HepG2 (cell line): ENCODE data around the gene DSTN. TPM values are rescaled to one million over a fixed set of nuclear protein-coding genes. Genes with fewer than 3 reads are reported as not detected.

Source experiments
- CREM ChIP-seq, 2 experiments: sonication (generic) in 1 of 2; formaldehyde crosslinking in 1 of 2; IDR thresholded peaks; 2 replicates each; pipeline versions ENCODE4 v1.4.0 to v1.6.1; 2016 to 2020; ENCODE audit warnings: antibody characterized with exemption in 1 of 2, mild to moderate bottlenecking in 1 of 2, missing genetic modification reagents in 1 of 2
- GLI4 ChIP-seq: sonication (generic); formaldehyde crosslinking; IDR thresholded peaks from 2 replicates; pipeline ENCODE4 v1.5.1; 2020; ENCODE audit warnings: missing genetic modification reagents, mild to moderate bottlenecking, moderate library complexity, borderline replicate concordance
- MED13 ChIP-seq: sonication (generic); formaldehyde crosslinking; IDR thresholded peaks from 2 replicates; pipeline ENCODE4 v1.5.0; 2020; ENCODE audit warnings: missing genetic modification reagents
- RBM22 ChIP-seq: fragments of 200-400 bp; formaldehyde crosslinking; optimal IDR thresholded peaks from 2 replicates; pipeline ENCODE3; 2017; ENCODE audit warnings: mild to moderate bottlenecking, low read length, moderate library complexity
- TCF7L2 ChIP-seq: IDR thresholded peaks from 2 replicates; pipeline ENCODE4 v1.6.1; 2011; ENCODE audit warnings: mild to moderate bottlenecking, low read depth, low read length, moderate library complexity
- ZNF547 ChIP-seq: sonication (generic); formaldehyde crosslinking; IDR thresholded peaks from 2 replicates; pipeline ENCODE4 v1.5.1; 2020; ENCODE audit warnings: mild to moderate bottlenecking, missing genetic modification reagents
- ZNF558 ChIP-seq: sonication (generic); formaldehyde crosslinking; IDR thresholded peaks from 2 replicates; pipeline ENCODE4 v1.9.0; 2022; ENCODE audit warnings: mild to moderate bottlenecking, missing genetic modification reagents, borderline replicate concordance
- ZNF570 ChIP-seq: sonication (generic); formaldehyde crosslinking; IDR thresholded peaks from 2 replicates; pipeline ENCODE4 v1.4.0; 2020; ENCODE audit warnings: mild to moderate bottlenecking, missing genetic modification reagents, borderline replicate concordance
- ZNF891 ChIP-seq: sonication (generic); formaldehyde crosslinking; IDR thresholded peaks from 2 replicates; pipeline ENCODE4 v1.5.0; 2020; ENCODE audit warnings: mild to moderate bottlenecking, missing genetic modification reagents
- polyA plus RNA-seq, 8 experiments: library from polyadenylated mRNA; depleted of rRNA in 3 of 8; stranded (reverse) in 7 of 8; unstranded in 1 of 8; fragments of >200 nt; fragmentation: Illumina TruSeq in 4 of 8; extraction: Trizol in 4 of 8; gene quantifications; 2 replicates each; pipeline versions ENCODE4 v1.2.1 to v1.2.3, GENCODE V29; 2011 to 2016; ENCODE audit warnings: low read depth in 4 of 8, missing spikeins in 1 of 8, mixed read lengths in 1 of 8; ENCODE audit not compliant: insufficient read depth in 1 of 8
- total RNA-seq, 5 experiments: library from RNA; depleted of rRNA; stranded (reverse); fragments of >200 nt; fragmentation: Illumina TruSeq; extraction: Trizol; gene quantifications; 2 replicates each; pipeline ENCODE4 v1.2.3, GENCODE V29; 2016; ENCODE audit warnings: low read depth in 1 of 5
- TF ChIP-seq, protein P1 (sequence below): sonication (generic); formaldehyde crosslinking; conservative IDR thresholded peaks from 2 replicates; pipeline ENCODE4 v1.4.0; 2020; ENCODE audit warnings: missing genetic modification reagents
- TF ChIP-seq, protein P2 (sequence below): sonication (generic); formaldehyde crosslinking; IDR thresholded peaks from 2 replicates; pipeline ENCODE4 v1.5.1; 2020; ENCODE audit warnings: mild to moderate bottlenecking, moderate library complexity, missing genetic modification reagents
- TF ChIP-seq, protein P3 (sequence below): sonication (generic); formaldehyde crosslinking; IDR thresholded peaks from 2 replicates; pipeline ENCODE4 v1.4.0; 2020; ENCODE audit warnings: missing genetic modification reagents, mild to moderate bottlenecking, borderline replicate concordance
- TF ChIP-seq, protein P4 (sequence below): sonication (generic); formaldehyde crosslinking; IDR thresholded peaks from 2 replicates; pipeline ENCODE4 v1.5.0; 2020; ENCODE audit warnings: mild to moderate bottlenecking, missing genetic modification reagents, moderate library complexity
- TF ChIP-seq, protein P5 (sequence below): sonication (generic); formaldehyde crosslinking; IDR thresholded peaks from 2 replicates; pipeline ENCODE4 v1.5.0; 2020; ENCODE audit warnings: missing genetic modification reagents, mild to moderate bottlenecking, borderline replicate concordance
- TF ChIP-seq, protein P6 (sequence below): sonication (generic); formaldehyde crosslinking; IDR thresholded peaks from 2 replicates; pipeline ENCODE4 v1.4.0; 2020; ENCODE audit warnings: missing genetic modification reagents

The DSTN gene
- total and polyA plus RNA-seq, 2 of the 13 experiments (the other 11 are each of a cell fraction or from before 2014, with no cell fraction given) = 27.6 to 106 TPM

DNA sequence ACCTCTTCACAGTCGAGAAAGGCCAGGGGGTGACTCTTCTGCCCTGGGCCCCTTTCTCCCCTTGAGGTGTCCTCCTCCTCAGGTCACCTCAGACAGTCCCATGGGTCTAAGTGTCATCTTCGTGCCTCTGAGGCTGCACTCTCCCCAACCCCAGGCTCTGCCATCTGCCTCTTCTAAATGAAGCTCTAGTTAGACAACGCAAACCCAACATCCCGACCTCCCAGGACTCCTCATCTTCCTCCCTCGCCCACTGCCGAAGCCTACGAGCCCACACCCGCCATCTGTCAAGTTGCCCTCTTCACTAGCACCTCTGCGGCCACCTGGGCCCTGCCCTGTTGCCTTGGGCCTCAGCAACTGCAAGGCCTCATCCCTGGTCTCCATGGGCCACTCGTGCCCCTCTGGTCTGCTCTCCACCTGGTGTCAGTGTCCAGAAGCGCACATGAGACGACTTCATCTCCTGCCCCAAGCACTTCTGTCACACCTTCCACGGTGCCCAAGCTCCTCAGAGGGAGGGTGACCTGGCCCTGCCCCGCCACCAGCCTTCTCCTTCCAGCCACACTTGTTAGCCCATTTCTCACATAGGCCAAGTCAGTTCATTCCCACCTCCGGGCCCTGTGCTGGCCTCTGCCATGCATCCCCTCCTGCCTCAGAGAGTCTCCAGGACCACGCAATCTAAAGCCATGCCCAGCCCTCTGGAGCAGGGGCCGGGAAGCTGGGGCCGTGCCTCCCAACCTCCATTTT is 58.4 kb downstream of the DSTN start (continued):
- TF ChIP-seq ZNF570 (CRISPR knock-in tag) (no peak), CREM (IDR thresholded peaks at IDR 0.05) (no peak), CREM (CRISPR knock-in tag; IDR thresholded peaks at IDR 0.05) (no peak), GLI4 (CRISPR knock-in tag) (no peak), TCF7L2 (no peak), ZNF558 (CRISPR knock-in tag) (no peak), ZNF547 (CRISPR knock-in tag) (no peak), RBM22 (peak; percentile 97), MED13 (CRISPR knock-in tag) (no peak), ZNF891 (CRISPR knock-in tag) (peak; percentile 7; the same call in 1 of the 2 replicates)
- TF ChIP-seq, protein P1, sequence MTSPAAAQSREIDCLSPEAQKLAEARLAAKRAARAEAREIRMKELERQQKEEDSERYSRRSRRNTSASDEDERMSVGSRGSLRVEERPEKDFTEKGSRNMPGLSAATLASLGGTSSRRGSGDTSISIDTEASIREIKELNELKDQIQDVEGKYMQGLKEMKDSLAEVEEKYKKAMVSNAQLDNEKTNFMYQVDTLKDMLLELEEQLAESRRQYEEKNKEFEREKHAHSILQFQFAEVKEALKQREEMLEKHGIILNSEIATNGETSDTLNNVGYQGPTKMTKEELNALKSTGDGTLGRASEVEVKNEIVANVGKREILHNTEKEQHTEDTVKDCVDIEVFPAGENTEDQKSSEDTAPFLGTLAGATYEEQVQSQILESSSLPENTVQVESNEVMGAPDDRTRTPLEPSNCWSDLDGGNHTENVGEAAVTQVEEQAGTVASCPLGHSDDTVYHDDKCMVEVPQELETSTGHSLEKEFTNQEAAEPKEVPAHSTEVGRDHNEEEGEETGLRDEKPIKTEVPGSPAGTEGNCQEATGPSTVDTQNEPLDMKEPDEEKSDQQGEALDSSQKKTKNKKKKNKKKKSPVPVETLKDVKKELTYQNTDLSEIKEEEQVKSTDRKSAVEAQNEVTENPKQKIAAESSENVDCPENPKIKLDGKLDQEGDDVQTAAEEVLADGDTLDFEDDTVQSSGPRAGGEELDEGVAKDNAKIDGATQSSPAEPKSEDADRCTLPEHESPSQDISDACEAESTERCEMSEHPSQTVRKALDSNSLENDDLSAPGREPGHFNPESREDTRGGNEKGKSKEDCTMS = no peak
- TF ChIP-seq, protein P2, sequence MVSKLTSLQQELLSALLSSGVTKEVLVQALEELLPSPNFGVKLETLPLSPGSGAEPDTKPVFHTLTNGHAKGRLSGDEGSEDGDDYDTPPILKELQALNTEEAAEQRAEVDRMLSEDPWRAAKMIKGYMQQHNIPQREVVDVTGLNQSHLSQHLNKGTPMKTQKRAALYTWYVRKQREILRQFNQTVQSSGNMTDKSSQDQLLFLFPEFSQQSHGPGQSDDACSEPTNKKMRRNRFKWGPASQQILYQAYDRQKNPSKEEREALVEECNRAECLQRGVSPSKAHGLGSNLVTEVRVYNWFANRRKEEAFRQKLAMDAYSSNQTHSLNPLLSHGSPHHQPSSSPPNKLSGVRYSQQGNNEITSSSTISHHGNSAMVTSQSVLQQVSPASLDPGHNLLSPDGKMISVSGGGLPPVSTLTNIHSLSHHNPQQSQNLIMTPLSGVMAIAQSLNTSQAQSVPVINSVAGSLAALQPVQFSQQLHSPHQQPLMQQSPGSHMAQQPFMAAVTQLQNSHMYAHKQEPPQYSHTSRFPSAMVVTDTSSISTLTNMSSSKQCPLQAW (CRISPR knock-in tag) = no peak
- TF ChIP-seq, protein P3, sequence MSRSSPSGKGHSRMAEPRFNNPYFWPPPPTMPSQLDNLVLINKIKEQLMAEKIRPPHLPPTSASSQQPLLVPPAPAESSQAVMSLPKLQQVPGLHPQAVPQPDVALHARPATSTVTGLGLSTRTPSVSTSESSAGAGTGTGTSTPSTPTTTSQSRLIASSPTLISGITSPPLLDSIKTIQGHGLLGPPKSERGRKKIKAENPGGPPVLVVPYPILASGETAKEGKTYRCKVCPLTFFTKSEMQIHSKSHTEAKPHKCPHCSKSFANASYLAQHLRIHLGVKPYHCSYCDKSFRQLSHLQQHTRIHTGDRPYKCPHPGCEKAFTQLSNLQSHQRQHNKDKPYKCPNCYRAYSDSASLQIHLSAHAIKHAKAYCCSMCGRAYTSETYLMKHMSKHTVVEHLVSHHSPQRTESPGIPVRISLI (CRISPR knock-in tag) = no peak
- TF ChIP-seq, protein P4, sequence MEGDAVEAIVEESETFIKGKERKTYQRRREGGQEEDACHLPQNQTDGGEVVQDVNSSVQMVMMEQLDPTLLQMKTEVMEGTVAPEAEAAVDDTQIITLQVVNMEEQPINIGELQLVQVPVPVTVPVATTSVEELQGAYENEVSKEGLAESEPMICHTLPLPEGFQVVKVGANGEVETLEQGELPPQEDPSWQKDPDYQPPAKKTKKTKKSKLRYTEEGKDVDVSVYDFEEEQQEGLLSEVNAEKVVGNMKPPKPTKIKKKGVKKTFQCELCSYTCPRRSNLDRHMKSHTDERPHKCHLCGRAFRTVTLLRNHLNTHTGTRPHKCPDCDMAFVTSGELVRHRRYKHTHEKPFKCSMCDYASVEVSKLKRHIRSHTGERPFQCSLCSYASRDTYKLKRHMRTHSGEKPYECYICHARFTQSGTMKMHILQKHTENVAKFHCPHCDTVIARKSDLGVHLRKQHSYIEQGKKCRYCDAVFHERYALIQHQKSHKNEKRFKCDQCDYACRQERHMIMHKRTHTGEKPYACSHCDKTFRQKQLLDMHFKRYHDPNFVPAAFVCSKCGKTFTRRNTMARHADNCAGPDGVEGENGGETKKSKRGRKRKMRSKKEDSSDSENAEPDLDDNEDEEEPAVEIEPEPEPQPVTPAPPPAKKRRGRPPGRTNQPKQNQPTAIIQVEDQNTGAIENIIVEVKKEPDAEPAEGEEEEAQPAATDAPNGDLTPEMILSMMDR = peak; percentile 34; the same call in 1 of the 2 replicates
- TF ChIP-seq, protein P5, sequence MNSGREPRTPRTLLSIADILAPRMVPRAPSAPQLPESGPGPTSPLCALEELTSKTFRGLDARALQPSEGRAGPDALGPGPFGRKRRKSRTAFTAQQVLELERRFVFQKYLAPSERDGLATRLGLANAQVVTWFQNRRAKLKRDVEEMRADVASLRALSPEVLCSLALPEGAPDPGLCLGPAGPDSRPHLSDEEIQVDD = 0 out of 2 replicates have a peak, but pooled peaks have one; percentile 28
- TF ChIP-seq, protein P6, sequence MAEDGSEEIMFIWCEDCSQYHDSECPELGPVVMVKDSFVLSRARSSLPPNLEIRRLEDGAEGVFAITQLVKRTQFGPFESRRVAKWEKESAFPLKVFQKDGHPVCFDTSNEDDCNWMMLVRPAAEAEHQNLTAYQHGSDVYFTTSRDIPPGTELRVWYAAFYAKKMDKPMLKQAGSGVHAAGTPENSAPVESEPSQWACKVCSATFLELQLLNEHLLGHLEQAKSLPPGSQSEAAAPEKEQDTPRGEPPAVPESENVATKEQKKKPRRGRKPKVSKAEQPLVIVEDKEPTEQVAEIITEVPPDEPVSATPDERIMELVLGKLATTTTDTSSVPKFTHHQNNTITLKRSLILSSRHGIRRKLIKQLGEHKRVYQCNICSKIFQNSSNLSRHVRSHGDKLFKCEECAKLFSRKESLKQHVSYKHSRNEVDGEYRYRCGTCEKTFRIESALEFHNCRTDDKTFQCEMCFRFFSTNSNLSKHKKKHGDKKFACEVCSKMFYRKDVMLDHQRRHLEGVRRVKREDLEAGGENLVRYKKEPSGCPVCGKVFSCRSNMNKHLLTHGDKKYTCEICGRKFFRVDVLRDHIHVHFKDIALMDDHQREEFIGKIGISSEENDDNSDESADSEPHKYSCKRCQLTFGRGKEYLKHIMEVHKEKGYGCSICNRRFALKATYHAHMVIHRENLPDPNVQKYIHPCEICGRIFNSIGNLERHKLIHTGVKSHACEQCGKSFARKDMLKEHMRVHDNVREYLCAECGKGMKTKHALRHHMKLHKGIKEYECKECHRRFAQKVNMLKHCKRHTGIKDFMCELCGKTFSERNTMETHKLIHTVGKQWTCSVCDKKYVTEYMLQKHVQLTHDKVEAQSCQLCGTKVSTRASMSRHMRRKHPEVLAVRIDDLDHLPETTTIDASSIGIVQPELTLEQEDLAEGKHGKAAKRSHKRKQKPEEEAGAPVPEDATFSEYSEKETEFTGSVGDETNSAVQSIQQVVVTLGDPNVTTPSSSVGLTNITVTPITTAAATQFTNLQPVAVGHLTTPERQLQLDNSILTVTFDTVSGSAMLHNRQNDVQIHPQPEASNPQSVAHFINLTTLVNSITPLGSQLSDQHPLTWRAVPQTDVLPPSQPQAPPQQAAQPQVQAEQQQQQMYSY (CRISPR knock-in tag) = no peak
